Peyer's patch (tissue), 4 donors: ENCODE data around the gene GIMAP5.

Source experiments
- CTCF ChIP-seq, 6 experiments: fragments of 450-650 bp in 4 of 6; fragments of 200-600 bp in 2 of 6; sonication (generic) in 1 of 6; IDR thresholded peaks; one replicate each; pipeline ENCODE4 v1.5.1; 2017 to 2019; ENCODE audit warnings: antibody characterized with exemption in 6 of 6, mild to moderate bottlenecking in 3 of 6, moderate library complexity in 1 of 6
- POLR2A ChIP-seq, 2 donors: fragments of 450-650 bp; IDR thresholded peaks; one replicate each; pipeline ENCODE4 v1.5.1; 2017; ENCODE audit warnings: antibody characterized with exemption in 2 of 2, mild to moderate bottlenecking in 2 of 2, moderate library complexity in 2 of 2

GRCh38 chr7:150781961-150782360, 44.7 kb downstream of the GIMAP5 start:
- TF ChIP-seq CTCF (IDR thresholded peaks at IDR 0.05) = no peak
- TF ChIP-seq POLR2A (IDR thresholded peaks at IDR 0.05) = no peak
